ENCODE measurements around the gene SCAF8. TPM values are rescaled to one million over a fixed set of nuclear protein-coding genes. Genes with fewer than 3 reads are reported as not detected.
A peak's percentile ranks its signal among the peaks of the same experiment; 100 is the strongest.

The SCAF8 gene
- total and polyA plus RNA-seq, 7 experiments from 2014 or later, result 12.4 to 69.2 (median 49.1) TPM

GRCh38 chr6:154876486-154877280 is 143.5 kb downstream of the SCAF8 start:
- no peak overlapping the region for H3K27ac ChIP-seq (ENCODE audit: low read depth, low read length)
- no peak overlapping the region for H3K4me3 Mint-ChIP-seq
- peak overlapping the region in 1 of 9 donors; percentile 76 for H3K27ac Mint-ChIP-seq
- H3K27me3 ChIP-seq (ENCODE audit: control insufficient read depth in 2 of 2, insufficient read depth in 2 of 2, low read length in 2 of 2), result no peaks in the 10 kb centered on the region
- peaks cover 0 to 37% (median 18%) of the 10 kb centered on the region in 5 donors for H3K36me3 Mint-ChIP-seq
- H3K4me1 ChIP-seq (ENCODE audit: control insufficient read depth in 2 of 2, insufficient read depth in 2 of 2, low read length in 2 of 2), result no peaks in the 10 kb centered on the region
- no peaks in the 10 kb centered on the region for H3K36me3 ChIP-seq (ENCODE audit: control insufficient read depth in 2 of 3, insufficient read depth in 3 of 3, low read length in 3 of 3)
- H3K4me3 ChIP-seq (ENCODE audit: low read length), result no peak overlapping the region
- ATAC-seq (no peak), DNase-seq (no peak)
- no peaks in the 10 kb centered on the region for H3K9me3 Mint-ChIP-seq
- POLR2A ChIA-PET, result no interaction called here
- H3K27me3 Mint-ChIP-seq, result no peaks in the 10 kb centered on the region
- CTCF ChIA-PET, result no interaction called here
- H3K4me1 Mint-ChIP-seq, result peaks cover 0 to 10% (median 4%) of the 10 kb centered on the region in 7 donors
- H3K9me3 ChIP-seq (ENCODE audit: control insufficient read depth in 2 of 3, low read length in 3 of 3), result no peaks in the 10 kb centered on the region
- intact Hi-C loops (cut with micrococcal nuclease), result no loop called here

- Mint-ChIP-seq H3K9me3 (no peaks in the 10 kb centered on the region), H3K4me1 (peaks cover 0 to 10% (median 4%) of the 10 kb centered on the region in 7 donors), H3K27me3 (no peaks in the 10 kb centered on the region), H3K27ac (no peak overlapping the region), H3K36me3 (peaks cover 7 to 42% (median 26%) of the 10 kb centered on the region in 5 donors), H3K4me3 (no peak overlapping the region)
- ChIA-PET POLR2A (no interaction called here), CTCF (no interaction called here)
- H3K4me1 ChIP-seq (ENCODE audit: control insufficient read depth in 2 of 2, insufficient read depth in 2 of 2, low read length in 2 of 2), result no peaks in the 10 kb centered on the region
- no peak overlapping the region for H3K27ac ChIP-seq (ENCODE audit: low read depth, low read length)
- H3K27me3 ChIP-seq (ENCODE audit: control insufficient read depth in 2 of 2, insufficient read depth in 2 of 2, low read length in 2 of 2), result no peaks in the 10 kb centered on the region
- no peak overlapping the region for H3K4me3 ChIP-seq (ENCODE audit: low read length)
- H3K36me3 ChIP-seq (ENCODE audit: control insufficient read depth in 2 of 3, insufficient read depth in 3 of 3, low read length in 3 of 3), result no peaks in the 10 kb centered on the region
- no peaks in the 10 kb centered on the region for H3K9me3 ChIP-seq (ENCODE audit: control insufficient read depth in 2 of 3, low read length in 3 of 3)
- no peak for DNase-seq
- intact Hi-C loops (cut with micrococcal nuclease), result no loop called here
- no peak for ATAC-seq
These were observed 145.8 kb downstream of the SCAF8 start for GRCh38 chr6:154878871-154879491.

- intact Hi-C loops (cut with micrococcal nuclease), result no loop called here
- POLR2A ChIA-PET, result no interaction called here
- Mint-ChIP-seq H3K9me3 (no peaks in the 10 kb centered on the region), H3K4me1 (peaks cover 0 to 10% (median 0%) of the 10 kb centered on the region in 7 donors), H3K27me3 (no peaks in the 10 kb centered on the region), H3K36me3 (peaks cover 7 to 52% (median 30%) of the 10 kb centered on the region in 5 donors), H3K27ac (peak overlapping the region in 1 of 9 donors; percentile 7), H3K4me3 (no peak overlapping the region)
- CTCF ChIA-PET, result no interaction called here
- H3K27me3 ChIP-seq (ENCODE audit: control insufficient read depth in 2 of 2, insufficient read depth in 2 of 2, low read length in 2 of 2), result no peaks in the 10 kb centered on the region
- no peaks in the 10 kb centered on the region for H3K4me1 ChIP-seq (ENCODE audit: control insufficient read depth in 2 of 2, insufficient read depth in 2 of 2, low read length in 2 of 2)
- no peak overlapping the region for H3K27ac ChIP-seq (ENCODE audit: low read depth, low read length)
- no peak overlapping the region for H3K4me3 ChIP-seq (ENCODE audit: low read length)
- DNase-seq (no peak), ATAC-seq (no peak)
- no peaks in the 10 kb centered on the region for H3K36me3 ChIP-seq (ENCODE audit: control insufficient read depth in 2 of 3, insufficient read depth in 3 of 3, low read length in 3 of 3)
- H3K9me3 ChIP-seq (ENCODE audit: control insufficient read depth in 2 of 3, low read length in 3 of 3), result no peaks in the 10 kb centered on the region
These were observed 148.9 kb downstream of the SCAF8 start for GRCh38 chr6:154882107-154882506.

Small RNA genes within 50 kb of the gene (microRNA-seq; reads per million reads assigned to microRNA genes)
- gene MIR1273C (ENCODE audit: borderline microRNAs expressed), result not detected

Other genes starting within 250 kb of the SCAF8 start
- gene CNKSR3, start 222.7 kb upstream of the SCAF8 start, total RNA-seq, result under 1 TPM in 2 of 5 experiments, not detected in 3; 0.16 to 0.17 TPM
- under 1 TPM in 1 of 2 donors, not detected in 1; 0.01 TPM for gene CNKSR3, start 222.7 kb upstream of the SCAF8 start, polyA plus RNA-seq

Data from naive thymus-derived CD4-positive, alpha-beta T cell (primary cell).